ENCODE measurements around the gene RASD2. TPM values are rescaled to one million over a fixed set of nuclear protein-coding genes. Genes with fewer than 3 reads are reported as not detected.

RASD2 gene
- total RNA-seq, 1 experiment from 2014 or later = 3.1 TPM

GRCh38 chr22:35524966-35525686, 15.5 kb upstream of the RASD2 start:
- Mint-ChIP-seq H3K36me3 (no peaks in the 10 kb centered on the region), H3K4me3 (no peak overlapping the region), H3K4me1 (peaks cover 5% of the 10 kb centered on the region; the same call in 1 of the 2 replicates), H3K27me3 (ENCODE audit: low read depth) (no peaks in the 10 kb centered on the region; the same call in 1 of the 2 replicates), H3K9me3 (peaks cover 6% of the 10 kb centered on the region), H3K27ac (no peak overlapping the region)
- no peak for DNase-seq (ENCODE audit: low spot score)
- ATAC-seq = no peak
- TF ChIP-seq IRF2 (CRISPR knock-in tag; IDR thresholded peaks at IDR 0.05; ENCODE audit: borderline replicate concordance, low read depth) (no peak), ATF2 (CRISPR knock-in tag; IDR thresholded peaks at IDR 0.05; ENCODE audit: borderline replicate concordance, low read depth) (no peak), RORB (CRISPR knock-in tag; IDR thresholded peaks at IDR 0.05) (no peak)
- CTCF ChIA-PET = interaction anchor here (1.5 kb wide), 1 partner anchor 13 kb away, joined by 4 read pairs; no protein-coding TSS in a partner anchor
- POLR2A ChIA-PET = interaction anchor here (0.7 kb wide), 1 partner anchor 88 kb away, joined by 6 read pairs; no protein-coding TSS in a partner anchor

GRCh38 chr22:35525687-35526332, 14.8 kb upstream of the RASD2 start:
- no peaks in the 10 kb centered on the region for H3K36me3 Mint-ChIP-seq
- ChIA-PET CTCF (interaction anchor here (0.7 to 1.5 kb wide), 2 partner anchors 13 to 95 kb away, joined by 3 to 4 read pairs; no protein-coding TSS in a partner anchor), POLR2A (no interaction called here)
- no peak overlapping the region for H3K4me3 Mint-ChIP-seq
- peaks cover 5% of the 10 kb centered on the region; the same call in 1 of the 2 replicates for H3K4me1 Mint-ChIP-seq
- TF ChIP-seq E2F1 (CRISPR knock-in tag; IDR thresholded peaks at IDR 0.05) (no peak), ZNF232 (CRISPR knock-in tag; IDR thresholded peaks at IDR 0.05) (no peak), CREB1 (CRISPR knock-in tag; IDR thresholded peaks at IDR 0.05) (no peak), PRRX2 (CRISPR knock-in tag; IDR thresholded peaks at IDR 0.05) (no peak), ZMAT4 (CRISPR knock-in tag; IDR thresholded peaks at IDR 0.05) (no peak), SOX15 (CRISPR knock-in tag; IDR thresholded peaks at IDR 0.05) (no peak), TEAD1 (CRISPR knock-in tag; IDR thresholded peaks at IDR 0.05) (no peak), RELA (CRISPR knock-in tag; IDR thresholded peaks at IDR 0.05; ENCODE audit: borderline replicate concordance) (no peak), KAT7 (CRISPR knock-in tag; IDR thresholded peaks at IDR 0.05; ENCODE audit: borderline replicate concordance) (no peak)
- no peak for DNase-seq (ENCODE audit: low spot score)
- no peak for ATAC-seq
- H3K9me3 Mint-ChIP-seq = peaks cover 6% of the 10 kb centered on the region
- no peaks in the 10 kb centered on the region; the same call in 1 of the 2 replicates for H3K27me3 Mint-ChIP-seq (ENCODE audit: low read depth)
- no peak overlapping the region for H3K27ac Mint-ChIP-seq

- Mint-ChIP-seq H3K9me3 (peaks cover 6% of the 10 kb centered on the region), H3K27me3 (ENCODE audit: low read depth) (no peaks in the 10 kb centered on the region; the same call in 1 of the 2 replicates), H3K36me3 (no peaks in the 10 kb centered on the region), H3K4me3 (no peak overlapping the region), H3K27ac (no peak overlapping the region), H3K4me1 (peaks cover 5% of the 10 kb centered on the region; the same call in 1 of the 2 replicates)
- ChIA-PET POLR2A (no interaction called here), CTCF (interaction anchor here (0.7 to 1.4 kb wide), 2 partner anchors 96 to 105 kb away, joined by 3 read pairs; no protein-coding TSS in a partner anchor)
- no peak for DNase-seq (ENCODE audit: low spot score)
- no peak for ATAC-seq
- TF ChIP-seq ETV6 (CRISPR knock-in tag; IDR thresholded peaks at IDR 0.05) = no peak
- no peak for TF ChIP-seq ZSCAN18 (CRISPR knock-in tag; IDR thresholded peaks at IDR 0.05)
- TF ChIP-seq PREB (CRISPR knock-in tag; IDR thresholded peaks at IDR 0.05; ENCODE audit: borderline replicate concordance) = no peak
- no peak for TF ChIP-seq NR3C1 (CRISPR knock-in tag; conservative IDR thresholded peaks at IDR 0.05; ENCODE audit: low read depth)
- no peak for TF ChIP-seq FOXP1 (CRISPR knock-in tag; IDR thresholded peaks at IDR 0.05; ENCODE audit: borderline replicate concordance)
Measured at GRCh38 chr22:35526333-35526979, 14.2 kb upstream of the RASD2 start.
